Large intestine (tissue), 3 donors: Measurements from ENCODE around the gene FAM47C. TPM values are rescaled to one million over a fixed set of nuclear protein-coding genes. Genes with fewer than 3 reads are reported as not detected.
"Not testable (repeated sequence)": the region's sequence is repeated elsewhere in the genome, so short reads cannot be mapped to it uniquely, and the experiment has no call there.

ENCODE experiments used
- DNase-seq, 2 donors: peaks; one replicate each; pipeline versions ENCODE4 v3.0.0 to v3.0.0-alpha.2; 2013
- H3K27ac ChIP-seq: one replicate; pipeline ENCODE4 v1.5.1; 2013; ENCODE audit warnings: low read length
- H3K27me3 ChIP-seq: 2 replicates; pipeline ENCODE4 v1.6.1; 2013; ENCODE audit warnings: low read length; ENCODE audit not compliant: control insufficient read depth, insufficient read depth
- H3K36me3 ChIP-seq: 2 replicates; pipeline ENCODE4 v1.6.1; 2013; ENCODE audit warnings: low read length; ENCODE audit not compliant: control insufficient read depth, insufficient read depth
- H3K4me1 ChIP-seq: one replicate; pipeline ENCODE4 v1.6.1; 2013; ENCODE audit warnings: low read length; ENCODE audit not compliant: control insufficient read depth, insufficient read depth
- H3K4me3 ChIP-seq: one replicate; pipeline ENCODE4 v1.5.1; 2013; ENCODE audit warnings: low read length
- H3K9me3 ChIP-seq: one replicate; pipeline ENCODE4 v1.6.1; 2013; ENCODE audit warnings: mild to moderate bottlenecking, low read depth, low read length, moderate library complexity; ENCODE audit not compliant: control insufficient read depth
- WGBS: methylation state at CpG from one replicate; pipeline ENCODE4 v1.1.5; 2013; ENCODE audit warnings: low lambda C conversion rate; ENCODE audit not compliant: insufficient coverage; 5-methylcytosine and 5-hydroxymethylcytosine counted together
- polyA plus RNA-seq: library from polyadenylated mRNA; unstranded; fragments of 120-200 nt; gene quantifications from one replicate; pipeline ENCODE4 v1.2.1, GENCODE V29; 2013

FAM47C gene
- polyA plus RNA-seq, 1 donor, result not detected

- not testable (repeated sequence) for H3K9me3 ChIP-seq
Observed at GRCh38 chrX:36987212-36987611, 21.0 kb upstream of the FAM47C start.

GRCh38 chrX:37000140-37000539, 8.0 kb upstream of the FAM47C start:
- no peak overlapping the region for H3K4me3 ChIP-seq
- H3K27ac ChIP-seq, result no peak overlapping the region
- no peak for DNase-seq
- H3K27me3 ChIP-seq, result no peaks in the 10 kb centered on the region
- WGBS, result no CpG with 5 or more reads among the region's 9 CpGs
- no peaks in the 10 kb centered on the region for H3K36me3 ChIP-seq
- no peaks in the 10 kb centered on the region for H3K4me1 ChIP-seq
- H3K9me3 ChIP-seq, result no peaks in the 10 kb centered on the region

More at GRCh38 chrX:36987212-36987611, 21.0 kb upstream of the FAM47C start:
- H3K4me3 ChIP-seq, H3K27ac ChIP-seq, H3K36me3 ChIP-seq, H3K4me1 ChIP-seq, DNase-seq: not testable (repeated sequence)
- H3K27me3 ChIP-seq, result peaks cover 11% of the 10 kb centered on the region
- WGBS, result no CpG with 5 or more reads among the region's 1 CpG

- Histone ChIP-seq H3K27me3 (no peaks in the 10 kb centered on the region), H3K9me3 (no peaks in the 10 kb centered on the region), H3K36me3 (no peaks in the 10 kb centered on the region), H3K4me1 (no peaks in the 10 kb centered on the region), H3K27ac (no peak overlapping the region), H3K4me3 (no peak overlapping the region)
- no CpG with 5 or more reads among the region's 22 CpGs for WGBS
- DNase-seq, result no peak
Observed at GRCh38 chrX:37010496-37010895, 2.3 kb downstream of the FAM47C start.

- H3K27ac ChIP-seq, DNase-seq, H3K27me3 ChIP-seq, H3K9me3 ChIP-seq, H3K36me3 ChIP-seq, H3K4me1 ChIP-seq, H3K4me3 ChIP-seq: not testable (repeated sequence)
- no CpG with 5 or more reads among the region's 1 CpG for WGBS
Observed at GRCh38 chrX:37034260-37034659, 26.1 kb downstream of the FAM47C start.

GRCh38 chrX:37036674-37037220, 28.6 kb downstream of the FAM47C start:
- WGBS, result no CpG with 5 or more reads among the region's 7 CpGs
- H3K4me1 ChIP-seq, H3K36me3 ChIP-seq: not testable (repeated sequence)

GRCh38 chrX:37038814-37039213, 30.6 kb downstream of the FAM47C start:
- not testable (repeated sequence) for H3K27me3 ChIP-seq, H3K27ac ChIP-seq, H3K4me1 ChIP-seq, DNase-seq, H3K36me3 ChIP-seq, H3K4me3 ChIP-seq, H3K9me3 ChIP-seq
- no CpG with 5 or more reads among the region's 1 CpG for WGBS

More at GRCh38 chrX:37036674-37037220, 28.6 kb downstream of the FAM47C start:
- not testable (repeated sequence) for H3K27me3 ChIP-seq, DNase-seq, H3K27ac ChIP-seq, H3K4me3 ChIP-seq, H3K9me3 ChIP-seq

GRCh38 chrX:37042956-37043885, 35.1 kb downstream of the FAM47C start:
- not testable (repeated sequence) for H3K4me3 ChIP-seq, H3K27ac ChIP-seq, H3K4me1 ChIP-seq, H3K27me3 ChIP-seq, DNase-seq, H3K36me3 ChIP-seq, H3K9me3 ChIP-seq
- no CpG with 5 or more reads among the region's 56 CpGs for WGBS

GRCh38 chrX:37047776-37048175, 39.6 kb downstream of the FAM47C start:
- no peaks in the 10 kb centered on the region for H3K36me3 ChIP-seq
- no peak overlapping the region for H3K4me3 ChIP-seq
- WGBS, result no CpG with 5 or more reads among the region's 4 CpGs
- no peak overlapping the region for H3K27ac ChIP-seq
- no peak for DNase-seq
- H3K9me3 ChIP-seq, result peaks cover 4% of the 10 kb centered on the region
- no peaks in the 10 kb centered on the region for H3K27me3 ChIP-seq
- H3K4me1 ChIP-seq, result no peaks in the 10 kb centered on the region

GRCh38 chrX:37057572-37057971, 49.4 kb downstream of the FAM47C start:
- H3K27ac ChIP-seq, H3K9me3 ChIP-seq, DNase-seq, H3K36me3 ChIP-seq, H3K27me3 ChIP-seq, H3K4me3 ChIP-seq, H3K4me1 ChIP-seq: not testable (repeated sequence)

GRCh38 chrX:37060999-37061398, 52.8 kb downstream of the FAM47C start:
- Histone ChIP-seq H3K9me3 (no peaks in the 10 kb centered on the region), H3K36me3 (no peaks in the 10 kb centered on the region), H3K4me1 (no peaks in the 10 kb centered on the region), H3K27me3 (no peaks in the 10 kb centered on the region), H3K4me3 (no peak overlapping the region), H3K27ac (no peak overlapping the region)
- DNase-seq, result peak; percentile 9 to 13
- WGBS, result no CpG with 5 or more reads among the region's 3 CpGs
